ENCODE results near the gene CRYBG3.

CRYBG3 gene

DNA sequence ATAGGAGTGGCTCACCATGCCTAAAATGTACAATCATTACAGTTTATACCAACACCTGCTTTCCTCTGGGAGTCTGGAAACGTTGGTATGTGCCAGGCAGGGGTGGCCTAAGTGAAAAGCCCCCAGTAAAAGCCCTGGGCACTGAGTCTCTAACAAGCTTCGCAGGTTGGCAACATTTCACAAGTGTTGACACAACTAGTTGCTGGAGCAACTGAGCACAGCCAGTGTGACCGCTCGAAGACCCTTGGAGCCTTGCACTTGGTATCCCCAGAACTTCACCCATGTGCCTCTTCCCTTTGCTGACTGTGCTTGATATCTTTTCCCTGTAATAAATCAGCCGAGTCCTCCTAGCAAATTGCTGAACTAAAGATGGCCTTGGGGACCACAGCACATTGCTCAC, 147.7 kb downstream of the CRYBG3 start:
- DNase-seq (ENCODE audit: low read depth): no peak
- TF ChIP-seq CTCF (IDR thresholded peaks at IDR 0.05; ENCODE audit: control insufficient read depth, insufficient read depth, low read depth, low read length, missing control alignments): no peak
- no peak overlapping the region for H3K4me3 ChIP-seq (ENCODE audit: control insufficient read depth, low read depth, low read length)

GRCh38 chr3:97970156-97970555, 148.3 kb downstream of the CRYBG3 start:
- no peak for DNase-seq (ENCODE audit: low read depth)
- TF ChIP-seq CTCF (IDR thresholded peaks at IDR 0.05; ENCODE audit: control insufficient read depth, insufficient read depth, low read depth, low read length, missing control alignments): no peak

GRCh38 chr3:97970956-97971620, 149.3 kb downstream of the CRYBG3 start:
- DNase-seq (ENCODE audit: low read depth): no peak
- no peak for TF ChIP-seq CTCF (IDR thresholded peaks at IDR 0.05; ENCODE audit: control insufficient read depth, insufficient read depth, low read depth, low read length, missing control alignments)
- peak overlapping the region; percentile 49 for H3K4me3 ChIP-seq (ENCODE audit: control insufficient read depth, low read depth, low read length)

More at GRCh38 chr3:97970156-97970555, 148.3 kb downstream of the CRYBG3 start:
- H3K4me3 ChIP-seq (ENCODE audit: control insufficient read depth, low read depth, low read length): no peak overlapping the region

- no peak for TF ChIP-seq CTCF (IDR thresholded peaks at IDR 0.05; ENCODE audit: control insufficient read depth, insufficient read depth, low read depth, low read length, missing control alignments)
- peak within 1 kb of the TSS; percentile 49 for H3K4me3 ChIP-seq (ENCODE audit: control insufficient read depth, low read depth, low read length)
- DNase-seq (ENCODE audit: low read depth): no peak
Measured at GRCh38 chr3:97971679-97972567, 150.1 kb downstream of the CRYBG3 start, which contains the start of gene RIOX2. Gene RIOX2 (minus strand): TSS chr3:97972431. CDS start chr3:97967593, 4,838 bp downstream.

GRCh38 chr3:97972976-97973375, 151.2 kb downstream of the CRYBG3 start:
- DNase-seq (ENCODE audit: low read depth): no peak
- H3K4me3 ChIP-seq (ENCODE audit: control insufficient read depth, low read depth, low read length): no peak overlapping the region
- TF ChIP-seq CTCF (IDR thresholded peaks at IDR 0.05; ENCODE audit: control insufficient read depth, insufficient read depth, low read depth, low read length, missing control alignments): no peak

- no peak for DNase-seq (ENCODE audit: low read depth)
- TF ChIP-seq CTCF (IDR thresholded peaks at IDR 0.05; ENCODE audit: control insufficient read depth, insufficient read depth, low read depth, low read length, missing control alignments): no peak
- no peak overlapping the region for H3K4me3 ChIP-seq (ENCODE audit: control insufficient read depth, low read depth, low read length)
Measured at GRCh38 chr3:97974996-97975395, 153.2 kb downstream of the CRYBG3 start.
